A172 (cell line): ENCODE measurements around the gene RGS7. TPM values are rescaled to one million over a fixed set of nuclear protein-coding genes. Genes with fewer than 3 reads are reported as not detected.
"Not testable (repeated sequence)": the region's sequence is repeated elsewhere in the genome, so short reads cannot be mapped to it uniquely, and the experiment has no call there.

ENCODE experiments used
- DNase-seq: peaks from one replicate; pipeline ENCODE4 v3.0.0-alpha.2; 2015; ENCODE audit warnings: low spot score
- total RNA-seq: library from RNA; depleted of rRNA; stranded (reverse); fragments of >200 nt; shearing (Covaris generic); gene quantifications from 2 replicates; pipeline ENCODE4 v1.2.3, GENCODE V29; 2014

The RGS7 gene
- total RNA-seq, 1 experiment from 2014 or later, result 16.5 TPM

DNA sequence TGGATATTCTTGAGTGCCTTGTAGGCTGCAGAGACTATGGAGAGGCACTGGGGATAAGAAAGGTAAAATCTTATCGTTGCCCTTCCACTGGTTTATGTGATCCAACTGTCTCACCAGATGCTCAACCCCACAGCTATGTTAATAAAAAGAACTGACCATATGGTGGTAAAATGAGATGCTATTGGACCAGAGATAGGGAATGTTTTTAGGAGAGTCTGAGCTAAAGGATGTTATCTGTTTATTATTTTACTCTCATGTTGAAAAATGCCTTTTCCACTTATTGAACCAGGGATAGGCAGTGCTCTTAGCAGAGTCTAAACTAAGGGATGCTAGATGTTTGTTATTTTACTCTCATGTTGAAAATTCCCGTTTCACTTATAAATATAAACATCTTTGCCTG, 572.2 kb downstream of the RGS7 start:
- no peak for DNase-seq

GRCh38 chr1:240783728-240784137, 573.3 kb downstream of the RGS7 start:
- peak; percentile 62 for DNase-seq

GRCh38 chr1:240776237-240776636, 580.8 kb downstream of the RGS7 start:
- DNase-seq, result no peak

DNA sequence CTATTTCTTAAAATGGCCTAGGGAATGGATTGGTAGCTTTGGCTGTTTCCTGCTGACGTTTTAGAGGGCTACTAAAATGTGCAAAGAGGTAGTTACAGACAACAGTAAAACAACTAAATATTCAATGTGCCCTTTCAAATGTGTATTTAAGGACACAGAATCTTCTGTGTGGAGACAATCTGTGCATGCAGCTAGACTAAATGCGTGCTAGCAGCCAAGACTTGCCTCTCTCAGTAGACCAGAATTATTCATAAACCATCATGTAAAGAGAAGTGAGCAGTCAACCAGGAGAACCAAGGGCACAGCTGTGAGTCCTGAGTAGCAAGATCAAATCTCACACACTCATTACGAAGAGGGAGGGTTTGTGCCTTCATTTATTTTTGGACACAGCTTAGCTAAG, 584.9 kb downstream of the RGS7 start:
- no peak for DNase-seq

- no peak for DNase-seq
Observed at GRCh38 chr1:240771450-240771849, 585.6 kb downstream of the RGS7 start.

GRCh38 chr1:240768979-240769378, 588.0 kb downstream of the RGS7 start:
- no peak for DNase-seq

- peak; percentile 13 for DNase-seq
Observed at GRCh38 chr1:240766831-240767230, 590.2 kb downstream of the RGS7 start.

DNA sequence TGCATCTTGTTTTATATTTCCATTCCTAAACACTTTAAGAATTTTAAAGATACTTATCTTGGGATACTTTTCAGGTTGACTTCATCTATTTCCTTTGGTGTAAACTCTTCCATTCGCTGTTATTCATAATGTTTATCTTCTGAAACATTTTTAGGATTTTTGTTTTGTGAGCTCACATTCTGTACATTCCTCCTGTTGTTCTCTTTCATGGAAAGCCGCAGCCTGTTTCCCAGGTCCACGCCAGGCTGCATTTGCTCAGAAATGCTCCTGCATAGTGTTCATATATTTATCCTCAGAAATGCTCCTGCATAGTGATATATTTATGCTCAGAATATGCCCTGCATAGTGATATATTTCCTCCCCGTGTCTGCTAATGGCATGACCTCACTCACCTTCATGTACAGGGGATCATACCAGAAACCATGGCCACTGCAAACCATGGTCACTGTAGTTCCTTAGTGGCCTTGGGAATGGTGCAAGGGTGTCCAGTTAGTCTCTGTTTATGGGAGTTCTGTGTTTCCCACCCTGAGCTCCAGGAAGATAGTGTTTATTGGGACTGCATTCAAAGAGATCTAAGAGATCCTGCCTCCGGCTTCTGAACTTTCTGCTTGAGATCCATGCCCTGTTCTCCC, 591.2 kb downstream of the RGS7 start:
- DNase-seq, result peak; percentile 88

GRCh38 chr1:240763771-240764170, 593.2 kb downstream of the RGS7 start:
- no peak for DNase-seq

DNA sequence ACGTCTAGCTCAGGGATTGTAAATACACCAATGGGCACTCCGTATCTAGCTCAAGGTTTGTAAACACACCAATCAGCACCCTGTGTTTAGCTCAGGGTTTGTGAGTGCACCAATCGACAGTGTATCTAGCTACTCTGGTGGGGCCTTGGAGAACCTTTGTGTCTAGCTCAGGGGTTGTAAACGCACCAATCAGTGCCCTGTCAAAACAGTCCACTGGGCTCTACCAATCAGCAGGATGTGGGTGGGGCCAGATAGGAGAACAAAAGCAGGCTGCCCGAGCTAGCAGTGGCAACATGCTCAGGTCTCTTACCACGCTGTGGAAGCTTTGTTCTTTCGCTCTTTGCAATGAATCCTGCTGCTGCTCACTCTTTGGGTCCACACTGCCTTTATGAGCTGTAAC, 593.9 kb downstream of the RGS7 start:
- not testable (repeated sequence) for DNase-seq

DNA sequence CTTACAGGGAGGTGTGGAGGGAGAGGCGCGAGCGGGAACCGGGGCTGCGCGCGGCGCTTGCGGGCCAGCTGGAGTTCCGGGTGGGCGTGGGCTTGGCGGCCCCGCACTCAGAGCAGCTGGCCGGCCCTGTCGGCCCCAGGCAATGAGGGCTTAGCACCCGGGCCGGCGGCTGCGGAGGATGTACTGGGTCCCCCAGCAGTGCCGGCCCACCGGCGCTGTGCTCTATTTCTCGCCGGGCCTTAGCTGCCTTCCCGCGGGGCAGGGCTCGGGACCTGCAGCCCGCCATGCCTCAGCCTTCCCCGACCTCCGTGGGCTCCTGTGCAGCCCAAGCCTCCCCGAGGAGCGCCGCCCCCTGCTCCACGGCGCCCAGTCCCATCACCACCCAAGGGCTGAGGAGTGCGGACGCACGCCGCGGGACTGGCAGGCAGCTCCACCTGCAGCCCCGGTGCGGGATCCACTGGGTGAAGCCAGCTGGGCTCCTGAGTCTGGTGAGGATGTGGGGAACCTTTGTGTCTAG, 594.5 kb downstream of the RGS7 start:
- not testable (repeated sequence) for DNase-seq

GRCh38 chr1:240758777-240759176, 598.2 kb downstream of the RGS7 start:
- DNase-seq, result not testable (repeated sequence)

- no peak for DNase-seq
Observed at GRCh38 chr1:240758296-240758695, 598.7 kb downstream of the RGS7 start.

DNA sequence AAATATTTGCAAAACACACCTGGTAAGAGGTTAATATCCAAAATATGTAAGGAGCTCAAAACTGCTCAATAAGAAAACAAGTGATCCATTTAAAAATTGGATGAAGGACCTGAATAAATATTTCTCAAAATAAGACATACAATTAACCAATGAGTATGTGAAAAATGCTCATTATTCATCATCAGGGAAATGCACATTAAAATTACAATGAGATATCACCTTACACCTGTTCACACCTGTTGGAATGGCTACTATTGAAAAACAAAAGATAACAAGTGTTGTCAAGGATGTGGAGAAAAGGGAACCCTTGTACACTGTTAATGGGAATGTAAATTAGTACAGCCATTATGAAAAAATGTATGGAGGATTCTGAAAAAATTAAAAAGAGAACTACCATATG, 609.1 kb downstream of the RGS7 start:
- DNase-seq, result no peak

GRCh38 chr1:240743705-240744104, 613.3 kb downstream of the RGS7 start:
- no peak for DNase-seq

DNA sequence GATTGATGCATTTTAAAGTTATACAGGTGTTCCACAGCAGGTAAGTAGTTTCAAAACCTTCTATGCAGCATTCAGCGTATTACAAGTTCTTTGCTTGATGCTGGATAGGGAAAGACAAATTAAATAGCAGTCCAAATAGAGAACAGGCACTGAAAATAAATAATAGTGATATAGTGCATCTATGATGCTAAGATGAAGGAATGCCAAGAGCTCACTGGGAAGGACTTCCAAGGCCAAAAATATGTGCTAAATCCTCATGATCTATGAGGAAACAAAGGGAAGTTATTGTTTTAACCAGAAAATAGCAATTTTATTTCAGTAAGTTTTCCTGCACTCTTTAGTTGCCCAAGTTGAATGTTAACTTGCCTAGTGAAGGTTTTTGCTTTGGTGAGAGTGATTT, 617.3 kb downstream of the RGS7 start:
- peak; percentile 17 for DNase-seq

DNA sequence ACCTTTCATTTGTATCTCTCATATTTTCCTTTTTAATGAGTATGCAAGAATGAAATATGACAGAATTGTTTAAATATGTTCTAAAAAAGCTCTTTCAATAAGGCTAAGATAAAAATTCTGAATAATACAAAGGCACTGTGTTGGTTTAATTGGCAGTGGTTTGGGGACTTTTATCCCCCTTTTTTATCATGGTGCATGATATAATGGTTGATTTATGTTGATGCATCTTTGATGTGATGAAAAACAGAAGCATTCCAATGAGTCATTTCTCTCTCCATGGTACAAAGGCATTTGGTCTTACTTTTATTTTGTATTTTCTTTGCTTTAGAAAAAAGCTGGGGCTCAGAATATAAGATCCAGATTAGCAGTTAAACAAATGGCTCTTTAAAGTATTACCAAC, 617.9 kb downstream of the RGS7 start:
- peak; percentile 90 for DNase-seq

GRCh38 chr1:240737766-240738265, 619.2 kb downstream of the RGS7 start:
- peak; percentile 62 for DNase-seq

DNA sequence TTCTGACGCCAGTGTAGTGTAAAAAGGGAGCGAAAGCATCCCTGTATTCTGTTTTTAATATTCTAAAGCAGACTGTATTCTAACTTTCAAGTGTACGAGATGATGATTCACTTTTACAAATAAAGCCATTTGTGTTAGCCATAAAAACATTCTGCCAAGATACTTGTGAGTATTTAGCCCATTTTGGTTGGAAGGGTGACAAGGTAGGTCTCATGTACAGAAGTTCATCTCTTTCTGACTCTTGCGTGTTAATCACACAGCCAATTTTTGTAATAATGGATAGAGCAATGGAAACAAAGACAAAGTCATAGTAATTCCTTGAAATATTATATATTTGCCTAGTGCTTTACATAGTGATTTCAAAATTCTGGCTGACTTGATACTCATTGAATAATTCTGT, 619.7 kb downstream of the RGS7 start:
- DNase-seq, result peak; percentile 45

DNA sequence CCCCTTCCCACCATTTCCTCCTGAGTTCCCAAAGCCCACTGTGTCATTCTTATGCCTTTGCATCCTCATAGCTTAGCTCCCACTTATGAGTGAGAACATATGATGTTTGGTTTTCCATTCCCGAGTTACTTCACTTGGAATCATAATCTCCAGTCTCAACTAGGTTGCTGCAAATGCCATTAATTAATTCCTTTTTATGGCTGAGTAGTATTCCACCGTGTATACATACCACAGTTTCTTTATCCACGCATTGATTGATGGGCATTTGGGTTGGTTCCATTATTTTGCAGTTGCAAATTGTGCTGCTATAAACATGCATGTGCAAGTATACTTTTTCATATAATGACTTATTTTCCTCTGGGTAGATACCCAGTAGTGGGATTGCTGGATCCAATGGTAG, 622.3 kb downstream of the RGS7 start:
- not testable (repeated sequence) for DNase-seq

DNA sequence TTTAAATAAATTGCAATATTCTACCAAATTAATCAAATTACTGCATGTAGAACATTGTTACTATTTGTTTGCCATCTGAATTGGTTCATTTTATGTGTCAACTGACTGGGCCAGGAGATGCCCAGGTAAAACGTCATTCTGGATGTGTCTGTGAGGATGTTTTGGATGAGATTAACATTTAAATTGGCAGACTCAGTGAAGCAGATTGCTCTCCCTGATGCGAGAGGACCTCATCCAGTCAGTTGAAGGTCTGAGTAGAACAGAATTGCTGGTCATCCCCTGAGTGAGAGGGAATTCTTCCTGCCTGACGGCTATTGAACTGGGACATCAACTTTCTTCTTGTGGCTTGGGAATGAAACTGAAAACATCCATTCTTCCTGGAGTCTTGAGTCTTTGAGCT, 623.0 kb downstream of the RGS7 start:
- DNase-seq, result no peak

GRCh38 chr1:240732390-240732789, 624.6 kb downstream of the RGS7 start:
- DNase-seq, result peak; percentile 82
